MCF 10A (cell line): ENCODE measurements around the gene KEAP1. TPM values are rescaled to one million over a fixed set of nuclear protein-coding genes. Genes with fewer than 3 reads are reported as not detected.

Experiments
- BruUV-seq: library from RNA; stranded (reverse); fragments of 400-500 nt; replicated peaks from 2 replicates; lab custom pipeline; 2021; lab: Mats Ljungman, UMichigan
- CTCF ChIA-PET: fragments of 300-600 bp; sonication (Branson Sonifier 250); formaldehyde crosslinking; extraction: SDS; loops from one replicate; lab custom pipeline; 2021; ENCODE audit warnings: antibody characterized with exemption, inconsistent platforms; lab: Yijun Ruan, JAX
- POLR2A ChIA-PET: fragments of 300-600, 350-650 bp; sonication (Branson Sonifier 250); formaldehyde crosslinking; extraction: SDS; loops from one replicate; lab custom pipeline; 2020; ENCODE audit warnings: antibody characterized with exemption, inconsistent platforms; lab: Yijun Ruan, JAX
- DNase-seq: peaks from one replicate; pipeline ENCODE4 v3.0.0-alpha.2; 2018; ENCODE audit not compliant: unreplicated experiment
- H3K27ac Mint-ChIP-seq: one replicate; pipeline ENCODE4 v1.8.0; 2022; ENCODE audit warnings: mild to moderate bottlenecking, low read depth, mixed read lengths; ENCODE audit not compliant: unreplicated experiment
- H3K27me3 Mint-ChIP-seq: one replicate; pipeline ENCODE4 v1.8.0; 2022; ENCODE audit warnings: mixed read lengths; ENCODE audit not compliant: insufficient read depth, unreplicated experiment
- H3K36me3 Mint-ChIP-seq: one replicate; pipeline ENCODE4 v1.8.0; 2022; ENCODE audit warnings: mild to moderate bottlenecking, moderate library complexity, mixed read lengths; ENCODE audit not compliant: insufficient read depth, unreplicated experiment
- H3K4me1 Mint-ChIP-seq: one replicate; pipeline ENCODE4 v1.8.0; 2022; ENCODE audit warnings: mixed read lengths; ENCODE audit not compliant: insufficient read depth, unreplicated experiment
- H3K4me3 Mint-ChIP-seq: one replicate; pipeline ENCODE4 v1.8.0; 2022; ENCODE audit warnings: mild to moderate bottlenecking, moderate library complexity, mixed read lengths; ENCODE audit not compliant: unreplicated experiment
- H3K9me3 Mint-ChIP-seq: one replicate; pipeline ENCODE4 v1.8.0; 2022; ENCODE audit warnings: mixed read lengths; ENCODE audit not compliant: unreplicated experiment
- CTCF ChIP-seq: fragments of 200-600 bp; IDR thresholded peaks from one replicate; pipeline ENCODE4 v1.8.0; 2022; ENCODE audit warnings: antibody characterized with exemption, mild to moderate bottlenecking; ENCODE audit not compliant: unreplicated experiment
- intact Hi-C: fragments of 100-400 bp; cut with micrococcal nuclease; formaldehyde crosslinking; loops from 2 replicates; pipeline ENCODE4 v1.14.1; 2022
- total RNA-seq: library from RNA; stranded (reverse); gene quantifications from 2 replicates; pipeline ENCODE4 v1.2.3, GENCODE V29; 2022

Gene KEAP1
- total RNA-seq, 1 experiment from 2014 or later = 46.1 TPM

- CTCF ChIA-PET = interaction anchor here (0.8 to 0.9 kb wide), 2 partner anchors 47 to 96 kb away, joined by 3 read pairs; no protein-coding TSS in a partner anchor
- Mint-ChIP-seq H3K9me3 (no peaks in the 10 kb centered on the region), H3K36me3 (no peaks in the 10 kb centered on the region), H3K27ac (no peak overlapping the region), H3K4me3 (peak overlapping the region; percentile 29), H3K27me3 (peaks cover 22% of the 10 kb centered on the region), H3K4me1 (no peaks in the 10 kb centered on the region)
- intact Hi-C loops = no loop called here
- POLR2A ChIA-PET = no interaction called here
- BruUV-seq = no TSS peak
- no peak for TF ChIP-seq CTCF
- no peak for DNase-seq
Measured at GRCh38 chr19:10519421-10519820, 16.3 kb upstream of the KEAP1 start.

GRCh38 chr19:10518444-10519361 is 15.5 kb upstream of the KEAP1 start:
- ChIA-PET CTCF (interaction anchor here (0.9 kb wide), 2 partner anchors 10 to 95 kb away, joined by 3 to 4 read pairs; no protein-coding TSS in a partner anchor), POLR2A (no interaction called here)
- TF ChIP-seq CTCF = no peak
- no peaks in the 10 kb centered on the region for H3K36me3 Mint-ChIP-seq
- BruUV-seq = no TSS peak
- no peak for DNase-seq
- peaks cover 22% of the 10 kb centered on the region for H3K27me3 Mint-ChIP-seq
- no peaks in the 10 kb centered on the region for H3K4me1 Mint-ChIP-seq
- no peaks in the 10 kb centered on the region for H3K9me3 Mint-ChIP-seq
- H3K4me3 Mint-ChIP-seq = peak overlapping the region; percentile 51
- H3K27ac Mint-ChIP-seq = no peak overlapping the region
- intact Hi-C loops = no loop called here

- DNase-seq = no peak
- Mint-ChIP-seq H3K4me1 (no peaks in the 10 kb centered on the region), H3K36me3 (no peaks in the 10 kb centered on the region), H3K27ac (no peak overlapping the region), H3K27me3 (peaks cover 22% of the 10 kb centered on the region), H3K4me3 (peak overlapping the region; percentile 51), H3K9me3 (no peaks in the 10 kb centered on the region)
- intact Hi-C loops = no loop called here
- no peak for TF ChIP-seq CTCF
- BruUV-seq = no TSS peak
- ChIA-PET POLR2A (no interaction called here), CTCF (interaction anchor here (0.9 kb wide), 1 partner anchor 9 kb away, joined by 4 read pairs; no protein-coding TSS in a partner anchor)
Measured at GRCh38 chr19:10517760-10518443, 14.7 kb upstream of the KEAP1 start.

- CTCF ChIA-PET = interaction anchor here (1.1 kb wide), 1 partner anchor 11 kb away, joined by 5 read pairs; no protein-coding TSS in a partner anchor
- Mint-ChIP-seq H3K4me1 (no peaks in the 10 kb centered on the region), H3K27ac (no peak within 1 kb of the TSS), H3K27me3 (peaks cover 22% of the 10 kb centered on the region), H3K4me3 (peak within 1 kb of the TSS; percentile 51), H3K36me3 (no peaks in the 10 kb centered on the region), H3K9me3 (no peaks in the 10 kb centered on the region)
- no peak for DNase-seq
- intact Hi-C loops = no loop called here
- no TSS peak for BruUV-seq
- TF ChIP-seq CTCF = no peak
- POLR2A ChIA-PET = no interaction called here
Measured at GRCh38 chr19:10517361-10517759, 14.2 kb upstream of the KEAP1 start, which contains the start of gene S1PR5. Gene S1PR5, minus strand, starts transcription at chr19:10517447. Its CDS starts 2,436 bp downstream, at chr19:10515011.
